Measurements from ENCODE around the gene SLC31A1. TPM values are rescaled to one million over a fixed set of nuclear protein-coding genes. Genes with fewer than 3 reads are reported as not detected.

SLC31A1 gene
- total and polyA plus RNA-seq, 2 experiments from 2014 or later: 15.0 to 32.1 TPM

DNA sequence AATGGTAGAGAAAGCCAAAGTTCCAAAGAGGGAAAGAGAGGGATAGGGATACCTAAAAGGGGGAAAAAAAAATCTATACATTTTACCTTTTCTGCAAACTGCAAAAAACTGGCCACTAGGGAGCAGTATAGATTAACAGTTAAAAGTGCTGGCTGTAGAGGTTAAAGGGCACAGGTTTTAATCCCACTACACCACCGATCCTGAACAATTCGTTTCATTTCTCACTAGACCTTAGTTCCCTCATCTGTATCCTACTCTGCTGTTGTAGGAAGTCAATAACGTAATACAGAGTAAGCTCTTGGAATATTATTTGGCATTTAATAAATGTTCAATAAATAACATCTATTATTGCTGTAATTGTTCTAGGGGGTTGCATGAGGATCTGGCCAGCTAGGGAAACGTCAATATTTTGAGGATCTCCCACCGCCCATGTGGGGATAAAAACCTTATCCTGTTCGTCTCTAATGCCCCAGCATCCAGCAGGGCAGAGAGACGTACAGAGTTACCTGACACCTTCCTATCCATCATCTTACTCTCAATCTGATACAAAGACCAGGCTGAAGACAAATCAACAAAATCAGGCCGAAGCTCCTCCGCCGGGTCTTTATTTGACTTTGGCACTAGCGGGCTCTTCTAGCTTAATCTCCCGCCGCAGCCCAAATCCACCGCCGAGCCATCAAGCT is 53.3 kb downstream of the SLC31A1 start:
- DNase-seq (ENCODE audit: low spot score) (peak; percentile 91), ATAC-seq (peak; percentile 27)
- no peak for TF ChIP-seq STAT1 (IDR thresholded peaks at IDR 0.05; ENCODE audit: unreplicated experiment)
- TF ChIP-seq, protein P1, sequence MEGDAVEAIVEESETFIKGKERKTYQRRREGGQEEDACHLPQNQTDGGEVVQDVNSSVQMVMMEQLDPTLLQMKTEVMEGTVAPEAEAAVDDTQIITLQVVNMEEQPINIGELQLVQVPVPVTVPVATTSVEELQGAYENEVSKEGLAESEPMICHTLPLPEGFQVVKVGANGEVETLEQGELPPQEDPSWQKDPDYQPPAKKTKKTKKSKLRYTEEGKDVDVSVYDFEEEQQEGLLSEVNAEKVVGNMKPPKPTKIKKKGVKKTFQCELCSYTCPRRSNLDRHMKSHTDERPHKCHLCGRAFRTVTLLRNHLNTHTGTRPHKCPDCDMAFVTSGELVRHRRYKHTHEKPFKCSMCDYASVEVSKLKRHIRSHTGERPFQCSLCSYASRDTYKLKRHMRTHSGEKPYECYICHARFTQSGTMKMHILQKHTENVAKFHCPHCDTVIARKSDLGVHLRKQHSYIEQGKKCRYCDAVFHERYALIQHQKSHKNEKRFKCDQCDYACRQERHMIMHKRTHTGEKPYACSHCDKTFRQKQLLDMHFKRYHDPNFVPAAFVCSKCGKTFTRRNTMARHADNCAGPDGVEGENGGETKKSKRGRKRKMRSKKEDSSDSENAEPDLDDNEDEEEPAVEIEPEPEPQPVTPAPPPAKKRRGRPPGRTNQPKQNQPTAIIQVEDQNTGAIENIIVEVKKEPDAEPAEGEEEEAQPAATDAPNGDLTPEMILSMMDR (conservative IDR thresholded peaks at IDR 0.05; ENCODE audit: low read depth in 2 of 2): peak; percentile 66 to 87
- Mint-ChIP-seq H3K27ac (no peak overlapping the region), H3K9me3 (no peaks in the 10 kb centered on the region), H3K36me3 (ENCODE audit: low read depth) (peaks cover 49% of the 10 kb centered on the region), H3K27me3 (ENCODE audit: insufficient read depth, low read depth, poor library complexity) (no peaks in the 10 kb centered on the region), H3K4me1 (peaks cover 7% of the 10 kb centered on the region; the same call in 1 of the 3 replicates), H3K4me3 (no peak overlapping the region)
- Histone ChIP-seq H3K36me3 (ENCODE audit: insufficient read depth) (peaks cover 48% of the 10 kb centered on the region), H4K20me1 (replicated peaks; ENCODE audit: insufficient read depth) (no peaks in the 10 kb centered on the region; the same call in 1 of the 2 replicates), H3F3A (replicated peaks; ENCODE audit: low read depth) (no peaks in the 10 kb centered on the region), H3K27ac (ENCODE audit: low read depth) (peak overlapping the region; percentile 56; the same call in 1 of the 2 replicates), H3K4me1 (ENCODE audit: insufficient read depth) (peaks cover 8% of the 10 kb centered on the region; the same call in 1 of the 2 replicates), H3K79me2 (replicated peaks; ENCODE audit: insufficient read depth) (peaks cover 28% of the 10 kb centered on the region), H2AFZ (peak overlapping the region; percentile 49), H3K4me3 (peak overlapping the region; percentile 87), H3K4me2 (peak overlapping the region; percentile 84), H3K27me3 (ENCODE audit: insufficient read depth) (no peaks in the 10 kb centered on the region), H3K9me2 (ENCODE audit: insufficient read depth) (no peaks in the 10 kb centered on the region)

DNA sequence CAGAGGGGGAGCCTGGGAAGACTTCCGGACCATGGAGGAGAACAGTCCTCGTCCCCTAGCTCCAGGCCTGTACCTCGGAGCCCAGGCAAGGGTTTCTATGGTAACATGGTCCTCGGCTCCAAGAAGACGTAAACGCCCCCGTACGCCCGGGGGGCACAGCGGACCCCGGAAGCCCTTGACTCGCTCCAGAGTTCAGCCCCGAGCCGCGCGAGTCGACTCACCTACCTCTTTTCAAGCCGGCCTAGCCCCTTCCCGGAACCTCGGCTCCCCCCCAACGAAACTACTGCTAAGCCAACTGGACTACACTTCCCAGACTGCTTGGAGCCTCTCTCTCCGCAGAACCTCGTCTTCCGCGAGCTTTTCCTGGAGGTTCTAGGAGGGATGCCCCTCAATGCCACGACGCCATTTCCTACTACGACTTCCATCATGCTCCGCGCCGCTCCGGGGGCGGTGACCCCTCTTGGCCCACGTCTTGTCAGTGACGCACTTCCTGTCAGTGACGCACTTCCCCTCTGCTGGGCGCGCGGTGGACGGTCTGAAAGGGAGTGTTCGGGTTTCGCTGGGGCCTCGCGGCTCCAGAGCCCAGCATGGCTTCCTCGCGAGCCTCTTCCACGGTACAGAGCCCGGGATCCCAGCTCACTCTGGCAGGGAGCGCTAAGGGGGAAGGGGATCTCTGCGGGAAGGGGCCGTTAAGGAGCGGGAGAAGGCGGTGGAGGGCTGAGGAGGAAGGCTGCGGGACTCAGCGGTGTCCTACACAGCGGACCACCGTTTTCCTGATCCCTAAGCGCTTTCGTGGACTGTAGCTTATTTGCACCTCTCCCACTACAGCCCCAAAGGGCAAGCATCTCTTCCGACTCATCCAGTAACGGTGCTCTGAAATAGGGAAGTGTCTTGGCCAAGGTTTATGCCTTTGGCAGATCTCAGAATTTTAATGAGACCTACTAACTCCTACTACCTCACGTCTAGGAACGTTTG is 54.1 kb downstream of the SLC31A1 start, which contains the start of the genes CDC26 and PRPF4:
TSS of gene CDC26 (minus strand) at position 416 of the 975 bp plus-strand sequence. CDS start 3,065 bp downstream, outside the sequence.
TSS of gene PRPF4 (plus strand) at position 502 of the 975 bp plus-strand sequence. CDS start at position 588, 86 bp downstream.
- H3K9me2 ChIP-seq (ENCODE audit: insufficient read depth): no peaks in the 10 kb centered on the region
- peak within 1 kb of the TSS; percentile 87 for H3K4me2 ChIP-seq
- peak; percentile 99 for DNase-seq (ENCODE audit: low spot score)
- peak within 1 kb of the TSS; percentile 87 for H3K4me3 ChIP-seq
- H3K27me3 ChIP-seq (ENCODE audit: insufficient read depth): no peaks in the 10 kb centered on the region
- Mint-ChIP-seq H3K36me3 (ENCODE audit: low read depth) (peaks cover 56% of the 10 kb centered on the region), H3K27ac (no peak within 1 kb of the TSS), H3K27me3 (ENCODE audit: insufficient read depth, low read depth, poor library complexity) (no peaks in the 10 kb centered on the region), H3K9me3 (no peaks in the 10 kb centered on the region), H3K4me1 (peaks cover 7% of the 10 kb centered on the region; the same call in 1 of the 3 replicates), H3K4me3 (no peak within 1 kb of the TSS)
- ATAC-seq: peak; percentile 96
- TF ChIP-seq JUNB (IDR thresholded peaks at IDR 0.05; ENCODE audit: unreplicated experiment): no peak
- peak; percentile 99 for TF ChIP-seq POLR2AphosphoS5 (IDR thresholded peaks at IDR 0.05; ENCODE audit: low read depth)
- peak; percentile 96 for TF ChIP-seq CREB1 (CRISPR knock-in tag; IDR thresholded peaks at IDR 0.05; ENCODE audit: low read depth)
- TF ChIP-seq, protein P2, sequence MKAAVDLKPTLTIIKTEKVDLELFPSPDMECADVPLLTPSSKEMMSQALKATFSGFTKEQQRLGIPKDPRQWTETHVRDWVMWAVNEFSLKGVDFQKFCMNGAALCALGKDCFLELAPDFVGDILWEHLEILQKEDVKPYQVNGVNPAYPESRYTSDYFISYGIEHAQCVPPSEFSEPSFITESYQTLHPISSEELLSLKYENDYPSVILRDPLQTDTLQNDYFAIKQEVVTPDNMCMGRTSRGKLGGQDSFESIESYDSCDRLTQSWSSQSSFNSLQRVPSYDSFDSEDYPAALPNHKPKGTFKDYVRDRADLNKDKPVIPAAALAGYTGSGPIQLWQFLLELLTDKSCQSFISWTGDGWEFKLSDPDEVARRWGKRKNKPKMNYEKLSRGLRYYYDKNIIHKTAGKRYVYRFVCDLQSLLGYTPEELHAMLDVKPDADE (IDR thresholded peaks at IDR 0.05): peak; percentile 98
- peaks cover 28% of the 10 kb centered on the region for H3K79me2 ChIP-seq (replicated peaks; ENCODE audit: insufficient read depth)
- peak within 1 kb of the TSS; percentile 56; the same call in 1 of the 2 replicates for H3K27ac ChIP-seq (ENCODE audit: low read depth)
- H3K36me3 ChIP-seq (ENCODE audit: insufficient read depth): peaks cover 50% of the 10 kb centered on the region
- H4K20me1 ChIP-seq (replicated peaks; ENCODE audit: insufficient read depth): no peaks in the 10 kb centered on the region; the same call in 1 of the 2 replicates
- peak within 1 kb of the TSS; percentile 64 for H2AFZ ChIP-seq
- peaks cover 8% of the 10 kb centered on the region; the same call in 1 of the 2 replicates for H3K4me1 ChIP-seq (ENCODE audit: insufficient read depth)
- H3F3A ChIP-seq (replicated peaks; ENCODE audit: low read depth): no peaks in the 10 kb centered on the region

Measured in GM23338 (cell line).